SK-N-SH treated with all-trans-retinoic acid at 6 μM for 48 hours (cell line): ENCODE data around the gene L2HGDH.

ENCODE experiments used
- ARNTL ChIP-seq: fragments of 450-650 bp; formaldehyde crosslinking; IDR thresholded peaks from 2 replicates; pipeline ENCODE4 v1.5.0; 2020; ENCODE audit warnings: low read depth, mild to moderate bottlenecking, moderate library complexity, borderline replicate concordance
- ESRRG ChIP-seq: fragments of 250-450 bp; sonication (Bioruptor Pico); IDR thresholded peaks from 2 replicates; pipeline ENCODE4 v1.6.1; 2021; ENCODE audit warnings: mild to moderate bottlenecking
- OSR1 ChIP-seq: fragments of 250-450 bp; sonication (Bioruptor Pico); IDR thresholded peaks from 2 replicates; pipeline ENCODE4 v1.8.0; 2022; ENCODE audit warnings: moderate library complexity, mild to moderate bottlenecking, inconsistent platforms
- PPARA ChIP-seq: fragments of 250-450 bp; sonication (Bioruptor Pico); IDR thresholded peaks from 2 replicates; pipeline ENCODE4 v1.5.0; 2020; ENCODE audit warnings: mild to moderate bottlenecking, borderline replicate concordance
- RARB ChIP-seq: fragments of 250-450 bp; sonication (Bioruptor Pico); IDR thresholded peaks from 2 replicates; pipeline ENCODE4 v1.8.0; 2021; ENCODE audit warnings: mild to moderate bottlenecking, moderate library complexity
- SNAI2 ChIP-seq: fragments of 250-450 bp; sonication (Bioruptor Pico); IDR thresholded peaks from 2 replicates; pipeline ENCODE4 v1.5.0; 2020; ENCODE audit warnings: mild to moderate bottlenecking, moderate library complexity
- ZFP30 ChIP-seq: fragments of 450-650 bp; formaldehyde crosslinking; IDR thresholded peaks from 2 replicates; pipeline ENCODE4 v1.5.0; 2022; ENCODE audit warnings: mild to moderate bottlenecking, moderate library complexity
- ZNF565 ChIP-seq: fragments of 450-650 bp; formaldehyde crosslinking; conservative IDR thresholded peaks from 2 replicates; pipeline ENCODE4 v1.5.0; 2020; ENCODE audit warnings: low read depth, mild to moderate bottlenecking, moderate library complexity
- ZNF70 ChIP-seq: fragments of 450-650 bp; formaldehyde crosslinking; IDR thresholded peaks from 2 replicates; pipeline ENCODE4 v1.5.0; 2020; ENCODE audit warnings: mild to moderate bottlenecking, moderate library complexity
- TF ChIP-seq, protein P1 (sequence below): fragments of 250-450 bp; sonication (Bioruptor Pico); IDR thresholded peaks from 2 replicates; pipeline ENCODE4 v1.5.1; 2021; ENCODE audit warnings: mild to moderate bottlenecking, moderate library complexity

DNA sequence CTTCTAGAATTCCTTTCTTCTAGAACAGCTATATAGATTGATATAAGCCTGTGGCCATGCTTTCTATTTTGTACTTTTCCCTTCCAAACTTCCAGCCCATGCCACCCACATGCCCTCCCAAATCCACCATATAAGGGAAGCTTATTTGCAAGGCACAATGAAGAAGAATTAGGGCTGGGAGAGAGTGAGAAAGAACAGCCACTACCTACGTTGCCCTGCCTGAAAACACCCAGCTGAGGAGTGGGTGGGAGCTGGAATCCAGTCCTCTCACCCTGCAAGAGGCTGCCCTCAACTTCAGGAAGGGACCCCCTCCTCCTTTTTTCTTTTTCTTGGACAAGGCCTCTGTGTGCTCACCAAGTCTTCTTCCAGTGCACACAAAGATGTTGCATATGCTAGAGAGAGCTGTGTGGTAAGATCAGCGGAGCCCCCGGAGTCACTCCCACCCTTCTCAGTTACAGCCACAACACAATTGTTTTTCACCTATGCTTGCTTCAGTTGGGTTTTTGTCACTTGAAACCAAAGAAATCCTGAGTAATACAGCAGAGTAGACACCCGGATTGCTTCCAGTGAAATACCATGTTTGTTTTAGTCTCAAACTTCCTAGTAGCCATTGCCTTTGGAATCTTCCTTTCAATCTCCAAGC lies 45.8 kb upstream of the L2HGDH start:
- TF ChIP-seq OSR1 (CRISPR knock-in tag) = no peak
- no peak for TF ChIP-seq ESRRG (CRISPR knock-in tag)
- no peak for TF ChIP-seq ZNF565 (CRISPR knock-in tag)
- no peak for TF ChIP-seq SNAI2 (CRISPR knock-in tag)
- TF ChIP-seq RARB (CRISPR knock-in tag) = no peak
- TF ChIP-seq ZNF70 (CRISPR knock-in tag) = no peak
- no peak for TF ChIP-seq ZFP30 (CRISPR knock-in tag)
- TF ChIP-seq, protein P1, sequence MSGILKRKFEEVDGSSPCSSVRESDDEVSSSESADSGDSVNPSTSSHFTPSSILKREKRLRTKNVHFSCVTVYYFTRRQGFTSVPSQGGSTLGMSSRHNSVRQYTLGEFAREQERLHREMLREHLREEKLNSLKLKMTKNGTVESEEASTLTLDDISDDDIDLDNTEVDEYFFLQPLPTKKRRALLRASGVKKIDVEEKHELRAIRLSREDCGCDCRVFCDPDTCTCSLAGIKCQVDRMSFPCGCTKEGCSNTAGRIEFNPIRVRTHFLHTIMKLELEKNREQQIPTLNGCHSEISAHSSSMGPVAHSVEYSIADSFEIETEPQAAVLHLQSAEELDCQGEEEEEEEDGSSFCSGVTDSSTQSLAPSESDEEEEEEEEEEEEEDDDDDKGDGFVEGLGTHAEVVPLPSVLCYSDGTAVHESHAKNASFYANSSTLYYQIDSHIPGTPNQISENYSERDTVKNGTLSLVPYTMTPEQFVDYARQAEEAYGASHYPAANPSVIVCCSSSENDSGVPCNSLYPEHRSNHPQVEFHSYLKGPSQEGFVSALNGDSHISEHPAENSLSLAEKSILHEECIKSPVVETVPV (CRISPR knock-in tag) = no peak
- no peak for TF ChIP-seq ARNTL
- TF ChIP-seq PPARA (CRISPR knock-in tag) = no peak
